ENCODE measurements around the gene PDPK1. TPM values are rescaled to one million over a fixed set of nuclear protein-coding genes. Genes with fewer than 3 reads are reported as not detected.

PDPK1 gene
- total RNA-seq, 3 donors from 2014 or later (not counting 1 experiment from before 2014, with no cell fraction given), result 63.1 to 80.7 (median 73.5) TPM

GRCh38 chr16:2586901-2587480 is 49.2 kb downstream of the PDPK1 start:
- H3K9me3 Mint-ChIP-seq, result no peaks in the 10 kb centered on the region
- Histone ChIP-seq H3K27me3 (ENCODE audit: control insufficient read depth, insufficient read depth, low read length) (no peaks in the 10 kb centered on the region), H3K4me3 (ENCODE audit: low read length) (no peak overlapping the region), H3K4me1 (ENCODE audit: control insufficient read depth, insufficient read depth, low read length) (no peaks in the 10 kb centered on the region), H3K9me3 (ENCODE audit: control insufficient read depth, insufficient read depth, low read length) (no peaks in the 10 kb centered on the region), H3K36me3 (ENCODE audit: control insufficient read depth, insufficient read depth, low read length) (peaks cover 55% of the 10 kb centered on the region), H3K27ac (ENCODE audit: low read length) (no peak overlapping the region)
- 98% methylated on average over 14 of the region's 16 CpGs for WGBS (ENCODE audit: insufficient coverage)
- H3K36me3 Mint-ChIP-seq, result peaks cover 11% of the 10 kb centered on the region
- H3K27ac Mint-ChIP-seq, result no peak overlapping the region
- ATAC-seq (no peak), DNase-seq (no peak)
- no peaks in the 10 kb centered on the region for H3K27me3 Mint-ChIP-seq (ENCODE audit: low read depth in 2 of 2)
- intact Hi-C loops (cut with micrococcal nuclease), result no loop called here
- TF ChIP-seq CTCF (IDR thresholded peaks at IDR 0.05), result no peak
- H3K4me1 Mint-ChIP-seq, result peaks cover 3 to 4% of the 10 kb centered on the region in 2 donors
- H3K4me3 Mint-ChIP-seq, result no peak overlapping the region

GRCh38 chr16:2587891-2588565 is 50.2 kb downstream of the PDPK1 start:
- Histone ChIP-seq H3K36me3 (ENCODE audit: control insufficient read depth, insufficient read depth, low read length) (peaks cover 55% of the 10 kb centered on the region), H3K9me3 (ENCODE audit: control insufficient read depth, insufficient read depth, low read length) (no peaks in the 10 kb centered on the region), H3K27ac (ENCODE audit: low read length) (no peak overlapping the region), H3K4me3 (ENCODE audit: low read length) (no peak overlapping the region), H3K4me1 (ENCODE audit: control insufficient read depth, insufficient read depth, low read length) (peaks cover 2% of the 10 kb centered on the region), H3K27me3 (ENCODE audit: control insufficient read depth, insufficient read depth, low read length) (no peaks in the 10 kb centered on the region)
- intact Hi-C loops (cut with micrococcal nuclease), result no loop called here
- Mint-ChIP-seq H3K4me3 (no peak overlapping the region), H3K27ac (peak overlapping the region in 1 of 2 donors; percentile 42), H3K9me3 (no peaks in the 10 kb centered on the region), H3K27me3 (ENCODE audit: low read depth in 2 of 2) (no peaks in the 10 kb centered on the region), H3K4me1 (peaks cover 7% of the 10 kb centered on the region in 2 donors), H3K36me3 (peaks cover 11% of the 10 kb centered on the region)
- DNase-seq (no peak), ATAC-seq (no peak)
- WGBS (ENCODE audit: insufficient coverage), result 94% methylated on average over 13 of the region's 14 CpGs
- TF ChIP-seq CTCF (IDR thresholded peaks at IDR 0.05), result no peak

GRCh38 chr16:2591476-2592240 is 53.8 kb downstream of the PDPK1 start:
- no peak overlapping the region for H3K27ac ChIP-seq (ENCODE audit: low read length)
- H3K27ac Mint-ChIP-seq, result no peak overlapping the region
- H3K36me3 Mint-ChIP-seq, result peaks cover 10% of the 10 kb centered on the region
- ATAC-seq, result no peak
- no peaks in the 10 kb centered on the region for H3K9me3 ChIP-seq (ENCODE audit: control insufficient read depth, insufficient read depth, low read length)
- intact Hi-C loops (cut with micrococcal nuclease), result no loop called here
- no peak for DNase-seq
- H3K4me1 Mint-ChIP-seq, result peaks cover 17% of the 10 kb centered on the region in 2 donors
- peaks cover 13% of the 10 kb centered on the region for H3K4me1 ChIP-seq (ENCODE audit: control insufficient read depth, insufficient read depth, low read length)
- no peak for TF ChIP-seq CTCF (IDR thresholded peaks at IDR 0.05)
- WGBS (ENCODE audit: insufficient coverage), result 96% methylated on average over 15 of the region's 15 CpGs
- no peaks in the 10 kb centered on the region for H3K9me3 Mint-ChIP-seq
- H3K36me3 ChIP-seq (ENCODE audit: control insufficient read depth, insufficient read depth, low read length), result peaks cover 50% of the 10 kb centered on the region
- no peaks in the 10 kb centered on the region for H3K27me3 Mint-ChIP-seq (ENCODE audit: low read depth in 2 of 2)
- H3K4me3 ChIP-seq (ENCODE audit: low read length), result no peak overlapping the region
- H3K4me3 Mint-ChIP-seq, result no peak overlapping the region
- no peaks in the 10 kb centered on the region for H3K27me3 ChIP-seq (ENCODE audit: control insufficient read depth, insufficient read depth, low read length)

Measured in natural killer cell (primary cell).